Measurements from ENCODE around the gene SLC50A1. TPM values are rescaled to one million over a fixed set of nuclear protein-coding genes. Genes with fewer than 3 reads are reported as not detected.

The SLC50A1 gene
- total RNA-seq, 1 experiment from 2014 or later, result 75.2 TPM

DNA sequence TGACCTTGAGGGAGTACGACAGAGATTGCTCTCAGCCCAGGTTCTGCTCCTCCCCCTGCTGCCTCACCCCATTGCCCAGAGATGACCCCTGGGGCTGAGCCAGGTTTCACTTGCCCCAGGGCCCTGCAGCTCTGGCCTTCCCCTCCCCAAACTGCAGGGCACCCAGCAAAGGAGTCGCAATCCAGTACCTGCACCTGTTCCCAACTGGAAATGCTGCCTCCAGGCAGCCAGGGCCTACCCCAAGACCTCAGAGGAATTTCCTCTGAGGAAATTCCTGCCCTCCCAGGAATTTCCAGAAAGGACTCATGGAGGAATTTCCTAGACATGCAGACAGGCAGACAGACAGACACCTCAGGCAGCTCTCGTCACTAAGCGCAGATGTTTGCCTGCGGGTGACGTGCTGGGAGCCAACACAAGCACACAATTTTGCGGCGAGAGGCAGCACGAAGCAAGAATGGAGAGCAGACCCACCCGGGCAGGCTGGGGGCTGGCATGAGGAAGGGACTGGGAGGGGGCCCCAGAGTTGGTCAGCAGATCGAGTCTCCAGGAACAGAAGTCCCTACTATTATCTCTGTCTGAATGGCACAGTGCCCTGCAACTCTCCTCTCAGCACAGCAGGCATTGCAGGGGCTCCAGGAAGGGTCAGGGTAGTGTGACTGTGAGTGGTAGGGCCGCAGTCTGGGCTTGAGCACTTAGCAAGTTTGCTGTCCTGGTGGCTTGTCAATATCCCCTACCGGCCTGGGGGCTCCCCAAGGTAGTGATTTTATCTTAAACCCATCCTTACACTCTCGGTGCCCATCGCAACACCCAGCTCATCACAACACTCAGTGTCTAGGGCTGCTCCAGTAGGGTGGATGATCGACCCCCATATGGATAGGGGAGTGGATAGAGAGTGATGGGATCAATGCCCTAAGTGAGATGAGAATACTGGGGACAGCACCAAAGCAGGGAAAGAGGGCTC is 10.9 kb upstream of the SLC50A1 start:
- Histone ChIP-seq H3K4me1 (ENCODE audit: insufficient read depth, low read length) (peaks cover 49% of the 10 kb centered on the region), H3K27me3 (ENCODE audit: low read length) (no peaks in the 10 kb centered on the region), H3K9ac (ENCODE audit: low read length) (no peak overlapping the region), H2AFZ (ENCODE audit: low read length) (no peak overlapping the region), H3K27ac (ENCODE audit: low read length) (0 out of 2 replicates have a peak overlapping the region, but pooled peaks have one; percentile 6), H3K79me2 (ENCODE audit: low read length) (peaks cover 14% of the 10 kb centered on the region), H3K9me3 (ENCODE audit: low read length) (no peaks in the 10 kb centered on the region), H3K4me2 (ENCODE audit: low read length) (no peak overlapping the region), H4K20me1 (ENCODE audit: low read length) (0 out of 2 replicates have a peak, but pooled peaks cover 6% of the 10 kb centered on the region), H3K4me3 (ENCODE audit: low read length) (no peak overlapping the region), H3K9me2 (replicated peaks; ENCODE audit: low read length) (no peaks in the 10 kb centered on the region), H3K36me3 (ENCODE audit: low read depth, low read length) (no peaks in the 10 kb centered on the region), H3F3A (ENCODE audit: low read length, unreplicated experiment) (no peaks in the 10 kb centered on the region)
- no TSS peak for BruUV-seq (replicated peaks)
- no peak for TF ChIP-seq EZH2 (IDR thresholded peaks at IDR 0.05; ENCODE audit: low read length, unreplicated experiment)
- TF ChIP-seq, protein P1, sequence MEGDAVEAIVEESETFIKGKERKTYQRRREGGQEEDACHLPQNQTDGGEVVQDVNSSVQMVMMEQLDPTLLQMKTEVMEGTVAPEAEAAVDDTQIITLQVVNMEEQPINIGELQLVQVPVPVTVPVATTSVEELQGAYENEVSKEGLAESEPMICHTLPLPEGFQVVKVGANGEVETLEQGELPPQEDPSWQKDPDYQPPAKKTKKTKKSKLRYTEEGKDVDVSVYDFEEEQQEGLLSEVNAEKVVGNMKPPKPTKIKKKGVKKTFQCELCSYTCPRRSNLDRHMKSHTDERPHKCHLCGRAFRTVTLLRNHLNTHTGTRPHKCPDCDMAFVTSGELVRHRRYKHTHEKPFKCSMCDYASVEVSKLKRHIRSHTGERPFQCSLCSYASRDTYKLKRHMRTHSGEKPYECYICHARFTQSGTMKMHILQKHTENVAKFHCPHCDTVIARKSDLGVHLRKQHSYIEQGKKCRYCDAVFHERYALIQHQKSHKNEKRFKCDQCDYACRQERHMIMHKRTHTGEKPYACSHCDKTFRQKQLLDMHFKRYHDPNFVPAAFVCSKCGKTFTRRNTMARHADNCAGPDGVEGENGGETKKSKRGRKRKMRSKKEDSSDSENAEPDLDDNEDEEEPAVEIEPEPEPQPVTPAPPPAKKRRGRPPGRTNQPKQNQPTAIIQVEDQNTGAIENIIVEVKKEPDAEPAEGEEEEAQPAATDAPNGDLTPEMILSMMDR (conservative IDR thresholded peaks at IDR 0.05; ENCODE audit: low read depth, low read length), result no peak
- no peak for TF ChIP-seq EZH2phosphoT487 (IDR thresholded peaks at IDR 0.05; ENCODE audit: borderline replicate concordance, low read length)
- POLR2A ChIA-PET (ENCODE audit: unreplicated experiment), result interaction anchor here (0.6 to 1.0 kb wide), 2 partner anchors 10 to 31 kb away, joined by 3 to 4 read pairs; no protein-coding TSS in a partner anchor
- peak; percentile 34 for DNase-seq
- intact Hi-C loops (cut with micrococcal nuclease), result no loop called here
- ATAC-seq, result no peak
- CTCF ChIA-PET, result interaction anchor here (0.5 to 1.3 kb wide), 4 partner anchors 27 to 43 kb away, joined by 3 to 5 read pairs (median 4); no protein-coding TSS in a partner anchor

DNA sequence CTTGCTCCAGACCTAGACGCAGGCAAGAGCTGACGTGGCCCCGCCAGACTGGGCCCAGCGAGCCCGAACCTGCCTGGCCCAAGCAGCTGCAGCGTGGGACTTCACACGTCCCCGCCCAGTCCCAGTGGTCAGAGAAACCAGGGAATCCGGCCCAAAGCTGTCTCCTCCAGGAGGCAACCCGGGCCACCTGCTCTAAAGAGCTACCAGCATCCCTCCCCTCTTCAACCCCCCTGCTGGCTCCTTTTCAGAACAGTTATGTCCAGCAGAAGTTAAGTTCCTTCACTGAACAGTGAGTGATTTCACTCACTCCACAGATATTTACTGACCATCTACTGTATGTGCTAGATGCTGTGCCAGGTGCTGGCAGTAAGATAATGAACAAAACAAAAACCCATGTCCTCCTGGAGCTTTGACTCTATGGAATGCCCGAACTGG is 10.1 kb upstream of the SLC50A1 start:
- H3K79me2 ChIP-seq (ENCODE audit: low read length), result peaks cover 20% of the 10 kb centered on the region
- H3K4me1 ChIP-seq (ENCODE audit: insufficient read depth, low read length), result peaks cover 55% of the 10 kb centered on the region
- H3K9me2 ChIP-seq (replicated peaks; ENCODE audit: low read length), result no peaks in the 10 kb centered on the region
- 0 out of 2 replicates have a peak overlapping the region, but pooled peaks have one; percentile 85 for H3K4me3 ChIP-seq (ENCODE audit: low read length)
- H3K36me3 ChIP-seq (ENCODE audit: low read depth, low read length), result no peaks in the 10 kb centered on the region
- no peaks in the 10 kb centered on the region for H3K27me3 ChIP-seq (ENCODE audit: low read length)
- no peaks in the 10 kb centered on the region for H3F3A ChIP-seq (ENCODE audit: low read length, unreplicated experiment)
- POLR2A ChIA-PET (ENCODE audit: unreplicated experiment), result interaction anchor here (1.0 kb wide), 1 partner anchor 9 kb away, joined by 4 read pairs; no protein-coding TSS in a partner anchor
- no peak overlapping the region for H2AFZ ChIP-seq (ENCODE audit: low read length)
- TF ChIP-seq EZH2phosphoT487 (IDR thresholded peaks at IDR 0.05; ENCODE audit: borderline replicate concordance, low read length) (no peak), EZH2 (IDR thresholded peaks at IDR 0.05; ENCODE audit: low read length, unreplicated experiment) (no peak)
- TF ChIP-seq, protein P1 (conservative IDR thresholded peaks at IDR 0.05; ENCODE audit: low read depth, low read length), result no peak
- H3K9me3 ChIP-seq (ENCODE audit: low read length), result no peaks in the 10 kb centered on the region
- no peak for DNase-seq
- intact Hi-C loops (cut with micrococcal nuclease), result no loop called here
- CTCF ChIA-PET, result interaction anchor here (0.8 to 1.3 kb wide), 2 partner anchors 34 to 42 kb away, joined by 5 read pairs; no protein-coding TSS in a partner anchor
- ATAC-seq, result no peak
- peak overlapping the region; percentile 97 for H3K4me2 ChIP-seq (ENCODE audit: low read length)
- BruUV-seq (replicated peaks), result no TSS peak
- H4K20me1 ChIP-seq (ENCODE audit: low read length), result 0 out of 2 replicates have a peak, but pooled peaks cover 6% of the 10 kb centered on the region
- H3K27ac ChIP-seq (ENCODE audit: low read length), result no peak overlapping the region
- no peak overlapping the region for H3K9ac ChIP-seq (ENCODE audit: low read length)

Data from PC-3 (cell line).